Transverse colon (tissue), 3 donors: ENCODE data around the gene KLHL29.

Source experiments
- CTCF ChIP-seq, 5 experiments: fragments of 200-600 bp in 3 of 5; fragments of 450-650 bp in 2 of 5; sonication (generic) in 3 of 5; IDR thresholded peaks; 1 replicate in 2 of 5; 2 replicates in 3 of 5; pipeline ENCODE4 v1.5.1; 2016 to 2017; ENCODE audit warnings: antibody characterized with exemption in 5 of 5, inconsistent platforms in 3 of 5, mild to moderate bottlenecking in 2 of 5, moderate library complexity in 1 of 5
- POLR2A ChIP-seq: fragments of 450-650 bp; IDR thresholded peaks from one replicate; pipeline ENCODE4 v1.6.1; 2016; ENCODE audit warnings: antibody characterized with exemption, mild to moderate bottlenecking, moderate library complexity

GRCh38 chr2:23402205-23402740 is 17.3 kb downstream of the KLHL29 start:
- TF ChIP-seq CTCF (IDR thresholded peaks at IDR 0.05) (no peak), POLR2A (no peak)
